GM18858 (cell line): ENCODE measurements around the gene TRANK1.
"Not testable (repeated sequence)": the region's sequence is repeated elsewhere in the genome, so short reads cannot be mapped to it uniquely, and the experiment has no call there.

Experiments used
- ATAC-seq: cut with Tn5 transposase; IDR thresholded peaks from one replicate; pipeline ENCODE4 v1.9.1; 2021; ENCODE audit not compliant: unreplicated experiment

Gene TRANK1

GRCh38 chr3:36957862-36958686, 13.2 kb upstream of the TRANK1 start:
- ATAC-seq = no peak

DNA sequence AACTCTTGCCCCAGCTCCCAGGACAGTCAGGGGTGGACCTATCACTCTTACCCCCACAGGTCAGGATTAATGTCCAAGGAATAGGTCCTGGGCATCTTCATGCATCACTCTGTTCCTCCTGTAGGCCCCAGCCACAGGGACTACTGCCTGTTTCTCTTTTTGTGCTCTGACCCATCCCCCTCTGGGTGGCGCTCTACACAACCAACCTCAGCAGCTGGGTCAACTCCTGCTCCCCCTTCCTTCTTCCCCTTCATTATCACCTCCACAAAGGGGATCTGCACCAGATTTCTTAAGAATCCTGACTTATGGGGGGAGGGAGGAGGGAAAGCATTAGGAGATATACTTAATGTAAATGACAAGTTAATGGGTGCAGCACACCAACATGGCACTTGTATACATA, 12.2 kb upstream of the TRANK1 start:
- no peak for ATAC-seq

GRCh38 chr3:36956155-36956554, 11.3 kb upstream of the TRANK1 start:
- ATAC-seq = no peak

- ATAC-seq = no peak
Observed at GRCh38 chr3:36954452-36955134, 9.7 kb upstream of the TRANK1 start.

DNA sequence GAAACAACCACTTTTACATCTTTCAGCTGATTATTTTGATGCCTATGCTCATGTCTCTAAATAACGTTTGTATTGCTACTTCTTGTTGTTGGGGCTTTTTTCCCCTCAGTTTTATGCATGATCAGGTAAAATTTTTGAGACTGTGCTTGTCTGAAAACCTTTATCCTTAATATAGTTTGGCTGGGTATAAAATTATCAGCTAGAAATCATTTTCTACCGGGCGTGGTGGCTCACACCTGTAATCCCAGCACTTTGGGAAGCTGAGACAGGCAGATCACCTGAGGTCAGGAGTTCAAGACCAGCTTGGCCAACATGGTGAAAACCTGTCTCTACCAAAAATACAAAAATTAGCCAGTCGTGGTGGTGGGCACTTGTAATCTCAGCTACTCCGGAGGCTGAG, 3.0 kb upstream of the TRANK1 start:
- ATAC-seq = not testable (repeated sequence)

GRCh38 chr3:36945333-36945980, 603 bp upstream of the TRANK1 start:
- ATAC-seq = no peak

DNA sequence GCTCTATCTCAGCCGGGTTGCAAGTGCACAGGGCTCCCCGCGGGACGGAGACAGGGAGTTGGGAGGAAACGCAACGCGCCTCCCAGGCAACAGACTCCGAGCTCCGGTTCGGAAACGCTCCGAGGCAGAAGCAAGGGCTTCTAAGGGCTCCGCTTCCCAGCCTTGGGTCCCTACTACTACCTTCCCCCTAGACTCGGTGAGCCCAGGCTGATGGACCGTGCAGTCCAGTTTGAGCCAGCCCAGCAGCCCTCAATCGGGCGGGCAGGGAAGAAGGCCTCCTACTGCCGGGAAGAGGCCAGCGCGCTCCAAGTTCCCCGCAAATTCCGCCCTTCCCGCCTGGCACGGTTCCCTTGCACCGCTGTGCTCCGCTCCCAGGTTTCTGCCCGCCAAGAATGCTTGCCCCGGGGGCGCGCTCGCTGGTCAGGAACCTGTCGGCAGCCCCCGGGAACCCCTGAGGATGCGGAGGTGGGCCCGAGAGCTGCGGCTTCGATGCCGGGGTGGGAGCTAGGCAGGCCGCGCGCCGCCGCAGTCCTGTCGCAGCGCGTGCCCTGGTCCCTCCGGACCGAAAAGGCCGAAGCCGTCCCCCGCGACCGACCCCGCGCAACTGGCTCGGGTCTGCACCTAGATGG, 728 bp downstream of the TRANK1 start:
- peak; percentile 32 for ATAC-seq

- no peak for ATAC-seq
Observed at GRCh38 chr3:36943601-36944000, 1.3 kb downstream of the TRANK1 start.

- ATAC-seq = no peak
Observed at GRCh38 chr3:36942638-36943248, 2.1 kb downstream of the TRANK1 start.

DNA sequence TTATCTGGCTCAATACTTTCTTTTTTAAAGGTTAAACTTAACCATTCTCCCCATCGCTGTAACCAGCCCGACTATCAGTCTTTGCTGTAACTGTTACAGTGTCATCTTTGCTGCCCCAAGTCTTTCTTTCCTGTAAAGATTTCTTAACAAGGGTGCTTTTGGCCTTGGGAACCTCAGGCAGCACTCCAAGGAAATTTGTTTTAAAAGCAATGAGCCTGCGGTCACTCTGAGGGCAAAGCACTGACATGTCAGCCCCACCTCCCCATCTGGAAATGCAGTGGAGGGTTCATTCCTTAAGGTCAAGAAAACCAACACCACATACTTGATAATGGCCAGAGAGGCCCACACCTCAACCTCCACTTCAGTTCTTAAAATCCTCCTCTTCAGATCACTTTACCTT, 3.2 kb downstream of the TRANK1 start:
- no peak for ATAC-seq

GRCh38 chr3:36941162-36941561, 3.7 kb downstream of the TRANK1 start:
- ATAC-seq = no peak

GRCh38 chr3:36937492-36937891, 7.4 kb downstream of the TRANK1 start:
- no peak for ATAC-seq

DNA sequence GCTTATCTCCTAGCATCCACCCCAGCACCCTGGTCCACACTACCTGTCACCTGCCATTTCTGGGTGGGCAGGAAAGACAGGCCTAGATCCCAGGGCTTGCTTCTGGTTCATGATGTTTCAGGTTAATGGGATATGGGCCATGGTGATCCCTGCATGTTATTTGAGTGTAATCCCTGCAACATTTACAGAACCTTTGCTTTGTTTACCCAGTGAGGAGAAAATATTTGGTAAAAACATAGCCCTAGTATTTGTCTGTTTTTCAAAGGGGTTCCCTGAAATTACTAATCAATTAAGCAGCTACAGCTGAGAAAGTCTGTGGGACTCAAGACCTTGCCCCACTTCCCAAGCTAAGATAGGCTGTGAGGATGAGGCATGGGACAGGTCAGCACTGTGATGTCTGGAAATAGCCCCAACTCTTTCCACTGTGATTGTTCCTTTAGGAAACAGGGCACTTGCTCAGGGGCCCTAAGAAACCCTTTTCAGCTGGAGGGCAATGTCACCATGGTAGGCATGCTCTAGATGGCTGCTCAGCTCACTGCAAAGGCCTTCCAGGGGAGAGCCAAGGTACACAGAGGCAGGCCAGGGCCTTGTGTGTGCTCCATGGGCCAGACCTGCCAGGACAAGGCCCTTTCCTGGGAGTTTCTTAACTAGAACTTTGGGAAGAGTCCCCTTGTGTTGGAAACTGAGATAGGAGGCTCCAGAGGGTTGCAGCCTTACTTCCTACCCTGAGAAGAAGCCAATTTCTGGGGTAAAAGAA, 11.1 kb downstream of the TRANK1 start:
- ATAC-seq = no peak

DNA sequence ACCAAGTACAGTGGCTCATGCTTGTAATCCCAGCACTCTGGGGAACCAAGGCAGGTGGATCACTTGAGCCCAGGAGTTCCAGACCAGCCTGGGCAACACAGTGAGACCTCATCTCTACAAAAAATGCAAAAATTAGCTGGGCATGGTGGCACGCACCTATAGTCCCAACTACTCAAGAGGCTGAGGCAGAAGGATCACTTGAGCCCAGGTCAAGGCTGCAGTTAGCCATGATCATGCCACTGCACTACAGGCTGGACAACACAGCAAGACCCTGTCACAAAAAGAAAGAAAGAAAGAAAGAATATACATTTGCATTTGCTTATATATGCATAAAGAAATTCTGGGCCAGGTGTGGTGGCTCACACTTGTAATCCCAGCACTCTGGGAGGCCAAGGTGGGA, 13.4 kb downstream of the TRANK1 start:
- ATAC-seq = not testable (repeated sequence)

DNA sequence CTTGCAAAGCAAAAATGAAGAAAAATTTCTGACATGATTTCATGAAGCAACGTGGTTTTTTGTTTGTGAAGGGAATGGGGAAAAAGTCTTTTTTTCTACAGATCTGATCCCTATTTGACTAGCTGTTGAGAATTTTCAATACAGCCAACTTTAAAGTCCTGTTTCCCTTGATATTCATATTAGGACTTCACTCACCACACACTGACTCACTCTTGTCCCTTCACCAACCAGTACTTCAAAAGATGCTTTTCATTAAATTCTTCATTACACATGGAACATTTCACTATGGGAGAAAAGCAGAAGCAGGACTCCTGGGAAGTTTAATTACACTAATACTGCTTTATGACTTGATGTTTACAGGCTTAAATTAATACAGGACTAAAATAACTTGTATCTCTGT, 16.6 kb downstream of the TRANK1 start:
- ATAC-seq = no peak

GRCh38 chr3:36926292-36926897, 18.5 kb downstream of the TRANK1 start:
- ATAC-seq = no peak

GRCh38 chr3:36924744-36925521, 19.9 kb downstream of the TRANK1 start:
- no peak for ATAC-seq

DNA sequence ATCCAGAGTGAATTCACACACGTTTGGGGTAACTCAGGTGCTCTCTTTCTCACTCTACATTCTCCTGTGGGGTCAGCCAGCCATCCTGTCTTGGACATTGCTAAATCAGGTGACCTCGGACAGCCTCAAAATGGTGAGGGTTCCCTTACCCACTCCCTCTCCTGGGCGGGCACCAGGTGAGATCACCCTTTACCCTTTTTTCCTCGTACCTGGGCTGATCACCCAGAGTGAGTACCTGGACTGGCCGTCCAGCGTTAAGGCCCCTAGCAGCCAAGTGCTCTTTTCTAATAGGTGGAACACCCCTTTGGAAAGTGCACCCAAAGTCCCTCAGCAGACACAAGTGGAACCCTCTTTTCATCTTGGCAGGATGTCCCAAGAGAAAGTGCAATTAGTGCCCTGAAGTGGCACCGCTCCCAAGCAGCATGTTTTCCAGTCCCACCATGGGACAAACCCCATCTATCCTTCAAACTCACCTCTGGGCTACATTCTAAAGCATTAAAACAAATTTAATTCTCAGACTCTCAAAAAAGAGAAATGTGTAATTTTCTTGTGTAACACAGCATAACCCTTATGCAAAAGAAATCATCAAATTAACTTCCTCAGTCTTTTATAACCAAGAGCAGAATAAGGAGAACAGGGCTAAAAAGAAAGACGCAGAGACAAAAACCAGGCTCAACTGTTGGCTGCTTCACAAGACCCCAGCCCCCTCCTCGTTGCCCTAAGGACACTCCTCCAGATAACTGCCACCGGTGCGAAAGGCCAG, 20.7 kb downstream of the TRANK1 start:
- no peak for ATAC-seq
